HEK293T (cell line): ENCODE results near the gene EXOC6B.

Experiments used
- FOXK2 ChIP-seq: fragments of 450-650 bp; IDR thresholded peaks from 2 replicates; pipeline ENCODE4 v1.6.1; 2016; ENCODE audit warnings: mild to moderate bottlenecking
- FOXM1 ChIP-seq: fragments of 450-650 bp; IDR thresholded peaks from 2 replicates; pipeline ENCODE4 v1.6.1; 2017; ENCODE audit warnings: mild to moderate bottlenecking, borderline replicate concordance
- HDGF ChIP-seq: fragments of 450-650 bp; IDR thresholded peaks from 2 replicates; pipeline ENCODE4 v1.6.1; 2017; ENCODE audit warnings: antibody characterized with exemption, borderline replicate concordance
- L3MBTL2 ChIP-seq: fragments of 450-650 bp; conservative IDR thresholded peaks from 2 replicates; pipeline ENCODE4 v1.6.1; 2016; ENCODE audit warnings: mild to moderate bottlenecking
- LEF1 ChIP-seq: fragments of 450-650 bp; IDR thresholded peaks from 2 replicates; pipeline ENCODE4 v1.6.1; 2017; ENCODE audit warnings: mild to moderate bottlenecking, borderline replicate concordance
- TARDBP ChIP-seq: fragments of 450-650 bp; IDR thresholded peaks from 2 replicates; pipeline ENCODE4 v1.6.1; 2016
- ZNF384 ChIP-seq: fragments of 450-650 bp; IDR thresholded peaks from 2 replicates; pipeline ENCODE4 v1.6.1; 2016

- TF ChIP-seq HDGF (no peak), FOXK2 (no peak), LEF1 (no peak), FOXM1 (no peak), ZNF384 (no peak), TARDBP (no peak), L3MBTL2 (no peak)
These were observed 692.7 kb downstream of the EXOC6B start for GRCh38 chr2:72132981-72133720.
